GM12875 (cell line): ENCODE results near the gene DDX43.
A peak's percentile ranks its signal among the peaks of the same experiment; 100 is the strongest.
"Not testable (repeated sequence)": the region's sequence is repeated elsewhere in the genome, so short reads cannot be mapped to it uniquely, and the experiment has no call there.

Experiments
- H3K4me3 ChIP-seq: one replicate; pipeline ENCODE4 v1.5.1; 2011; ENCODE audit warnings: low read depth, low read length, control low read depth
- TF ChIP-seq, protein P1 (sequence below): IDR thresholded peaks from 2 replicates; pipeline ENCODE4 v1.5.1; 2011; ENCODE audit warnings: low read depth, mild to moderate bottlenecking, control low read depth, inconsistent platforms, low read length, moderate library complexity, borderline replicate concordance; ENCODE audit not compliant: insufficient read depth

DDX43 gene

GRCh38 chr6:73371984-73372383 is 22.6 kb upstream of the DDX43 start:
- no peak overlapping the region for H3K4me3 ChIP-seq
- TF ChIP-seq, protein P1, sequence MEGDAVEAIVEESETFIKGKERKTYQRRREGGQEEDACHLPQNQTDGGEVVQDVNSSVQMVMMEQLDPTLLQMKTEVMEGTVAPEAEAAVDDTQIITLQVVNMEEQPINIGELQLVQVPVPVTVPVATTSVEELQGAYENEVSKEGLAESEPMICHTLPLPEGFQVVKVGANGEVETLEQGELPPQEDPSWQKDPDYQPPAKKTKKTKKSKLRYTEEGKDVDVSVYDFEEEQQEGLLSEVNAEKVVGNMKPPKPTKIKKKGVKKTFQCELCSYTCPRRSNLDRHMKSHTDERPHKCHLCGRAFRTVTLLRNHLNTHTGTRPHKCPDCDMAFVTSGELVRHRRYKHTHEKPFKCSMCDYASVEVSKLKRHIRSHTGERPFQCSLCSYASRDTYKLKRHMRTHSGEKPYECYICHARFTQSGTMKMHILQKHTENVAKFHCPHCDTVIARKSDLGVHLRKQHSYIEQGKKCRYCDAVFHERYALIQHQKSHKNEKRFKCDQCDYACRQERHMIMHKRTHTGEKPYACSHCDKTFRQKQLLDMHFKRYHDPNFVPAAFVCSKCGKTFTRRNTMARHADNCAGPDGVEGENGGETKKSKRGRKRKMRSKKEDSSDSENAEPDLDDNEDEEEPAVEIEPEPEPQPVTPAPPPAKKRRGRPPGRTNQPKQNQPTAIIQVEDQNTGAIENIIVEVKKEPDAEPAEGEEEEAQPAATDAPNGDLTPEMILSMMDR, result no peak

- no peak overlapping the region for H3K4me3 ChIP-seq
- TF ChIP-seq, protein P1, result no peak
These were observed 22.1 kb upstream of the DDX43 start for GRCh38 chr6:73372516-73372915.

DNA sequence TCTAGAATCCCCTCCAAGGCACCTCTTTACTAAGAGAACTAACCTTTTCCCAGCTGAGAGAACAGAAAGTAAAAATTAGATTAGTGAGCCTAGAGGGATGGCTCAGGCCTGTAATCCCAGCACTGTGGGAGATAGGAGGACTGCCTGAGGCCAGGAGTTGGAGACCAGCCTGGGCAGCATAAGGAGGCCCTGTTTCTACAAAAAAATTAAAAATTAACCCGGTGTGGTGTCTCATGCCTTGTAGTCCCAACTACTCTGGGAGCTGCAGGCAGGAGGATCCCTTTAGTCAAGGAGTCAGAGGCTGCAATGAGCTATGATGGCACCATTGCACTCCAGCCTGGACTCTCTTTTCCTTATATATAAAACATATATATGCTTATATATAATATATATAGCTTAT is 19.4 kb upstream of the DDX43 start:
- no peak overlapping the region for H3K4me3 ChIP-seq
- TF ChIP-seq, protein P1, result no peak

DNA sequence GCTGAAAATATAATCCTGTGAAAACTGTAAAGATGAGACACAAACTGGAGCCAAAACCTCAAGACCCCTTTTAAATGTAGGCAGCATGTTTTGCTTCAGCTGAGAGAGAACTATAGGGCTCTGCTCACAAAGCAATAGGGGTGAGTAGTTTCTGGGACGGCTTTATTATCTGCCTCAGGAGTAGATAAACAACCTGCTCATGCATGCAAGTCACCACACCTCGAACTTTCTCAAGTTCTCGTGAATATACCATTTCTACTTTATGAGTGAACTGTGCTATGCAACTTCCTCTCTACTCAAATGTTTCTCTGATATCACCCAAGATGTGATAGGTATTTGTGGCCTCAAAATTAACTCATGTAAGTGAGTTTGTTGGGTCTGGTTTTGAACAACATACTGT is 17.4 kb upstream of the DDX43 start:
- H3K4me3 ChIP-seq, result no peak overlapping the region
- TF ChIP-seq, protein P1, result no peak

GRCh38 chr6:73381531-73381930 is 13.1 kb upstream of the DDX43 start:
- not testable (repeated sequence) for H3K4me3 ChIP-seq

DNA sequence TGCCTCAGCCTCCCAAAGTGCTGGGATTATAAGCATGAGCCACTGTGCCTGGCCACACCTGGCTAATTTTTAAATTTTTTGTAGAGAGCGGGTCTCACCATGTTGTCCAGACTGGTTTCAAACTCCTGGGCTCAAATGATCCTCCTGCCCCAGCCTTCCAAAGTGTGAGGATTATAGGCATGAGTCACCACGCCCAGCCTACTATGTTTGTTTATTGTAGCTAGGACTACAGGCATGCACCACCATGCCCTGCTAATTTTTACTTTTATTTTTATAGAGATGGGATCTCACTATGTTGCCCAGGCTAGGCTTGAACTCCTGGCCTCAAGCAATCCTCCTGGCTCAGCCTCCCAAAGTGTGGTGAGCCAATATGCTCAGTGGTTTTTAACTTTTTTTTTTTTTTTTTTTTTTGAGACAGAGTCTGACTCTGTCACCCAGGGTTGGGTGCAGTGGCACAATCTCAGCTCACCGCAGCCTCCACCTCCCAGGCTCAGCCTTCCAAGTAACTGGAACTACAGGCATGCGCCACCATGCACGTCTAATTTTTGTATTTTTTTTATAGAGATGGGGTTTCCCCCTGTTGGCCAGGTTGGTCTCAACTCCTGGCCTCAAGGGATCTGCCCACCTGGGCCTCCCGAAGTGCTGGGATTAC is 12.0 kb upstream of the DDX43 start:
- TF ChIP-seq, protein P1, result no peak
- no peak overlapping the region for H3K4me3 ChIP-seq

DNA sequence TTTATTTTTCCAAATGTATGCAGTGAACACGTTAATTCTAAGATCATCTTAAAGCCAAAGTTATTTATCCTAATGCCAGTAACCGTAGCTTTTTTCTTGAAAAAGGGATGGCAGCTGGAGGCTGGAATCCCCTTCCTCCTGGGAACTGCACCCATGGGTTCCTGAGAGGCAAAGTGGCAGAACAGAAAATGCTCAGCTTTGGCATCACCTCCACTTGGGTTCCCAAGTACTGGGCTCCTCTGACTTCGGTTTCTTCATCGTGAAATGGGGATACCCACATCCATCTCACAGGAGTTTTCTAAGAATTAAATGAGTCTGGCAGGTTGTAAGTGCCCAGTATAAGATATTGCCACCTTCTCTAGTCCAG is 6.2 kb upstream of the DDX43 start:
- TF ChIP-seq, protein P1, result no peak
- peak overlapping the region; percentile 62 for H3K4me3 ChIP-seq
